Measurements from ENCODE around the gene VDR.

- no peak for TF ChIP-seq CTCF (IDR thresholded peaks at IDR 0.05)
- no peak for TF ChIP-seq POLR2A (IDR thresholded peaks at IDR 0.05)
These were observed 71.2 kb downstream of the VDR start for GRCh38 chr12:47833591-47834012.
